Renal cortex interstitium (tissue), 11 donors: ENCODE measurements around the gene HIP1R. TPM values are rescaled to one million over a fixed set of nuclear protein-coding genes. Genes with fewer than 3 reads are reported as not detected.
"Not testable (repeated sequence)": the region's sequence is repeated elsewhere in the genome, so short reads cannot be mapped to it uniquely, and the experiment has no call there.

ENCODE experiments used
- DNase-seq, 11 donors: peaks; one replicate each; pipeline ENCODE4 v3.0.0-alpha.2; 2013; ENCODE audit warnings: low read depth in 9 of 11, low spot score in 4 of 11; ENCODE audit errors: extremely low read depth in 1 of 11
- polyA plus RNA-seq, 3 donors: library from polyadenylated mRNA; unstranded; fragments of 120-200 nt; gene quantifications; one replicate each; pipeline ENCODE4 v1.2.1, GENCODE V29; 2013; ENCODE audit not compliant: insufficient read length in 3 of 3

HIP1R gene
- polyA plus RNA-seq, 3 donors: 54.1 to 115 (median 74.2) TPM

GRCh38 chr12:122866950-122867607 is 31.8 kb downstream of the HIP1R start:
- no peak for DNase-seq

DNA sequence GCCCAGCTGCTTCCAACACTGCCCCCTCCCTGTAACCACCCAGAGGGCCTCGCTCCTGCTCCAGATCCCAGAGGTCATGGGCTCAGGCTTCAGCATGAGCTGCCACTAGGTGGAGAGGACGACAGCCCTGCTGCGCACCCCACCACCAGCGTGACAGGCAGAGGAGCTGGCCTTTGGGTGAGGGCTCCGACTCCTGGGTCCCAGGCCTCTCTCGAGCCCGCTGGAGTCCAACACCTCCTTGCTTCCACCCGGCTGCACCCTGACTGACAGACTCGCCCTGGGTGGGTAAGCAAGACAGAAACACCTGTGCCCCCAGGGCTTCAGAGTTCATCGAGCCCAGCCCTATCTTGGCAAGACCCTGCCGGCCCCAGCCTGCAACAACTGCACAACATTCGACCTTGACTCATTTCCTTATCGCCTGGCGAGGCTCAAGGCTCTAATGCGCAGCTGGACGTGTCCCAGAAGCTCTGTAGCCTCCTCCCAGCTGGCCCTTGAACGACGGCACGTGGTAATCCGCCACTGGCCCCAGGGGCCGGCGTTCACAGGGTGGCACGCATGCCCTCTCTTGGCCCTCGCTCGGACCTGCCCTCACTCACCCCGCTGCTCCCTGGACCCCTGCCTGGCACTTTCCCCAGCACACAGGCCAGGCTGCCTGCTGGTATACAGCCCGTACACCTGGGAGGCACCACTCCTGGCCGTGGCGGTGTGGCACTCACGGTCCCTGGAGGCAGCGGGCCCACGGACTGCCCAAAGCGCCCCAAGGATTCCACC is 32.6 kb downstream of the HIP1R start:
- no peak for DNase-seq

- DNase-seq: no peak
Measured at GRCh38 chr12:122868471-122869177, 33.4 kb downstream of the HIP1R start.

GRCh38 chr12:122869207-122869973 is 34.1 kb downstream of the HIP1R start:
- no peak for DNase-seq

GRCh38 chr12:122870163-122870842 is 35.0 kb downstream of the HIP1R start:
- no peak for DNase-seq

DNA sequence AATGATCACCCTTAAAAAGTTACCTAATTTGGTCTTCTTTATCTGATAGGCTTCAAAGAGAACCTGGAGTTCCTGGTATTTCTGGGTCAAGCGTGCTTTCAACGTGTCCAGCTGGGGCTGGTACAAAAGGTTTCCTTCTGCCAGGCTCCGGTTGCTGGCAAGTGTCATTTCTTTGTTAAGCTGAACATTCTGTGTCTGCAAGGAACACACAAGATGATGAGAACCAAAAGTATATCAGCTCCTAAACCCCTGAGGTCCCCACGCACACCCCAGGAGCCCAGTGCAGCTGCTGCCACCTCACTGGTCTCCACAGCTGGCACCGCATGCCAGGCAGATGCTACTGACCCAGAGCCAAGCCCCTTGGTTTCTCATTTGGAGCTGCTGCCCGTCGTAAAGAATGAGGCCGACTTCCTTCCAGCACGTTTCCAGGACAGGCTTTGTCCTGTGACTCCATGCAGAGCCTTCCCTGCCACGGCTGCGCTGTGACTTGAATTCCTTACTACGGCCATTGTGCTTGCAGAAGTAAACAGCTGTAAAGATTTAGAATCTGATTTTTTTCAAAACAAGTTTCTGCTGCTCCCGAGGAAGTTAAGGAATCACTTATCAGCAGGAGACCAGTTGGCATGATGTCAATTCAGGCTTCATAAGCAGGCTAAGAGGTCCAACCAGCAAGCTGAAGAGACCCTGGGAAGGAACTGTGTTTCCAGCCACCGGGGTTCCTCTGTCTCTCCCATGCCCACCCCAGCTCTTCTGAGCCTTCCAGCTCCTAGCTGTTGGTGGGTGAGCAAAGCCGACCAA is 35.8 kb downstream of the HIP1R start:
- DNase-seq: no peak

GRCh38 chr12:122871851-122872780 is 36.9 kb downstream of the HIP1R start:
- no peak for DNase-seq

- DNase-seq: no peak
Measured at GRCh38 chr12:122872815-122873361, 37.6 kb downstream of the HIP1R start.

DNA sequence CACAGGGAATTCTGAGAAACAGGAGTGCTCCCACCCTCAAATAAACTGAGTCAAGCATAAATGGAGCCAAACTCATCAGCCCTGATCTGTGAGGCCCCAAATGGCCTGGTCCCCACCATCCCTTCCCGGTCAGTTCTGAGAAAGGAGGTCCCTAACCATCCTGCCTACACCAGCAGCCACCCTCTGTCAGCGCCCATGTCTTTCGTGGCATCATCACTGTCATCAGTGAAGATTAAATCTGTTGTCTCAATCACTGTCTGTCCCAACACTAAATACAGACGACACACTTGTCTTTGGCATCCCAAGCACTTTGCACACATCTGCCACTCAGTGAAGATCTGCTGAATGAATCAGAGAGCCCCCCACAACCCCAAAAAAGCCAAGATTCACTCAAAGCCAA is 38.3 kb downstream of the HIP1R start:
- DNase-seq: no peak

GRCh38 chr12:122874081-122874480 is 38.8 kb downstream of the HIP1R start:
- no peak for DNase-seq

DNA sequence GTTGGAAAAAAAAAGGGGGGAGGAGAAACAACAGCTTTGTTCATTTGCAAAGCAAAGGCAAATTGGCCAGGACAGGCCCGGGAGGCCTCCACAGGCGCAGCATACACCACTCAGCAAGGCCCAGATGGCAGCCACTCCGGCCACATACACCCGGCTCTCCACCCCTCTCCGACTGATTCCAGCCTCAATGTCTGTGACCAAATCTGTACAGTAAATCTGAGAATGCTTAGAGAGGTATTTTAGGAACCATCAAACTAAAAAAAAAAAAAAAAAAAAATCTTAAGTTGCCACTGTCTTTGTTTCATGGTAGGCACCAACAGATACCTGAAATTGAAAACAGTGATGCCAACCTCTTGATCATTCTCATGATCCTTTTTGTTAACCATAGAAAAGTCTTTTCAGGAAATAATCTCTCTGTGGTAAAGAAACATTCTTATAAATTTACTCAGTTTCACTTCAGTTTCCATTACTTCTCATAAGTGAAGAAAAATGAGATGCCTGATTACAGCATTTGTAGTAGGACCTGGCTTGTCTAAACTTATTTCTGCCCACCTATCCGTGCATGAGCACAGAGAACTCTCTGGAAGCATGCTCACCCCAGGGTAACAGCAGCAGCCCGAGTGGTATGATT is 40.4 kb downstream of the HIP1R start:
- no peak for DNase-seq

GRCh38 chr12:122876281-122876680 is 41.0 kb downstream of the HIP1R start:
- not testable (repeated sequence) for DNase-seq

- no peak for DNase-seq
Measured at GRCh38 chr12:122876731-122877130, 41.5 kb downstream of the HIP1R start.

- no peak for DNase-seq
Measured at GRCh38 chr12:122878780-122879612, 43.7 kb downstream of the HIP1R start.

DNA sequence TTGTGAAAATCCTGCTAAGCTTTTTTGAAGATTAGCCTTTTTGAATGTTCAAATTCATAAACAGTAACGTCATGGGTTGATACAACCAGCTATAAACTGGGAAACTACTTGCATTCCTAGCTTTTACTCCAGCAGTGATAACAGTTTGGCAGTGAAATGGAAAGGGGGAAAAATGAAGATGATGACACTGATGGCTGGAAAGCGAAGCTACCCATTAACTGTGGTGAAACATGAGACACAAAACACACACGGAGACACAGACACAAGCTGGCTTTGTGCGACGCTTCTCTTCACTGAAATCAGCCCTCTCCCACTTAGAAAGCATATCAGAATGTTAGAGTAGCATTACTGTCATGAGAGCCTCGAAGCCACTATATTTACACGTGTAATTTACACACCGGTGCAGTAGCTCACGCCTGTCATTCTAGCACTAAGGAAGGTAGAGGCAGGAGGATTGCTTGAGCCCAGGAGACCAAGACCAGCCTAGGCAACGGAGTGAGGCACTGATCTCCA is 45.0 kb downstream of the HIP1R start:
- DNase-seq: no peak
